MCF 10A (cell line): ENCODE data around the gene RMRP. TPM values are rescaled to one million over a fixed set of nuclear protein-coding genes. Genes with fewer than 3 reads are reported as not detected.

Source experiments
- BruUV-seq: library from RNA; stranded (reverse); fragments of 400-500 nt; replicated peaks from 2 replicates; lab custom pipeline; 2021; lab: Mats Ljungman, UMichigan
- CTCF ChIA-PET: fragments of 300-600 bp; sonication (Branson Sonifier 250); formaldehyde crosslinking; extraction: SDS; loops from one replicate; lab custom pipeline; 2021; ENCODE audit warnings: antibody characterized with exemption, inconsistent platforms; lab: Yijun Ruan, JAX
- POLR2A ChIA-PET: fragments of 300-600, 350-650 bp; sonication (Branson Sonifier 250); formaldehyde crosslinking; extraction: SDS; loops from one replicate; lab custom pipeline; 2020; ENCODE audit warnings: antibody characterized with exemption, inconsistent platforms; lab: Yijun Ruan, JAX
- DNase-seq: peaks from one replicate; pipeline ENCODE4 v3.0.0-alpha.2; 2018; ENCODE audit not compliant: unreplicated experiment
- H3K27ac Mint-ChIP-seq: one replicate; pipeline ENCODE4 v1.8.0; 2022; ENCODE audit warnings: mild to moderate bottlenecking, low read depth, mixed read lengths; ENCODE audit not compliant: unreplicated experiment
- H3K27me3 Mint-ChIP-seq: one replicate; pipeline ENCODE4 v1.8.0; 2022; ENCODE audit warnings: mixed read lengths; ENCODE audit not compliant: insufficient read depth, unreplicated experiment
- H3K36me3 Mint-ChIP-seq: one replicate; pipeline ENCODE4 v1.8.0; 2022; ENCODE audit warnings: mild to moderate bottlenecking, moderate library complexity, mixed read lengths; ENCODE audit not compliant: insufficient read depth, unreplicated experiment
- H3K4me1 Mint-ChIP-seq: one replicate; pipeline ENCODE4 v1.8.0; 2022; ENCODE audit warnings: mixed read lengths; ENCODE audit not compliant: insufficient read depth, unreplicated experiment
- H3K4me3 Mint-ChIP-seq: one replicate; pipeline ENCODE4 v1.8.0; 2022; ENCODE audit warnings: mild to moderate bottlenecking, moderate library complexity, mixed read lengths; ENCODE audit not compliant: unreplicated experiment
- H3K9me3 Mint-ChIP-seq: one replicate; pipeline ENCODE4 v1.8.0; 2022; ENCODE audit warnings: mixed read lengths; ENCODE audit not compliant: unreplicated experiment
- intact Hi-C: fragments of 100-400 bp; cut with micrococcal nuclease; formaldehyde crosslinking; loops from 2 replicates; pipeline ENCODE4 v1.14.1; 2022
- total RNA-seq: library from RNA; stranded (reverse); gene quantifications from 2 replicates; pipeline ENCODE4 v1.2.3, GENCODE V29; 2022
- TF ChIP-seq, protein P1 (sequence below): fragments of 200-600 bp; IDR thresholded peaks from one replicate; pipeline ENCODE4 v1.8.0; 2022; ENCODE audit warnings: antibody characterized with exemption, mild to moderate bottlenecking; ENCODE audit not compliant: unreplicated experiment

RMRP gene
- total RNA-seq, 1 experiment from 2014 or later = 13,245 TPM

DNA sequence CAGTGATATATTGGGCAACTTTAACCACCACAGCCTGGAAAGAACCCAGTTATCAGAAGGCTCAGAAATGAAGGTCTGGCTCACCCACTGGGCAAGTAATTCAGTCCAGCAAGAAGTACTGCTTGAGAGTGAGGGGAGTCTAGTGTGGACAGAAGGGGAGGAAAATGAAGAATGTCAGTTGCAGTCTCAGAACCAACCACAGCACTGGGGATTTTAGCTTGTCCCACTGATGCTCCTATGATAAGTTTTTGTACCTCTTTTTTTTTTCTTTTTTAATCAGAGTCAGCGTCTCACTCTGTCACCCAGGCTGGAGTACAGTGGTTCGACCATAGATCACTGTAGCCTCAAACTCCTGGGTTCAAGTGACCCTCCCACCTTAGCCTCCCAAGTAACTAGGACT lies 30.2 kb downstream of the RMRP start:
- H3K4me3 Mint-ChIP-seq = no peak overlapping the region
- ChIA-PET CTCF (interaction anchor here (0.6 kb wide), 1 partner anchor 20 kb away, joined by 3 read pairs; no protein-coding TSS in a partner anchor), POLR2A (no interaction called here)
- intact Hi-C loops = no loop called here
- H3K4me1 Mint-ChIP-seq = no peaks in the 10 kb centered on the region
- no peaks in the 10 kb centered on the region for H3K9me3 Mint-ChIP-seq
- H3K27ac Mint-ChIP-seq = no peak overlapping the region
- DNase-seq = no peak
- no peaks in the 10 kb centered on the region for H3K27me3 Mint-ChIP-seq
- no peaks in the 10 kb centered on the region for H3K36me3 Mint-ChIP-seq
- BruUV-seq = no TSS peak
- TF ChIP-seq, protein P1, sequence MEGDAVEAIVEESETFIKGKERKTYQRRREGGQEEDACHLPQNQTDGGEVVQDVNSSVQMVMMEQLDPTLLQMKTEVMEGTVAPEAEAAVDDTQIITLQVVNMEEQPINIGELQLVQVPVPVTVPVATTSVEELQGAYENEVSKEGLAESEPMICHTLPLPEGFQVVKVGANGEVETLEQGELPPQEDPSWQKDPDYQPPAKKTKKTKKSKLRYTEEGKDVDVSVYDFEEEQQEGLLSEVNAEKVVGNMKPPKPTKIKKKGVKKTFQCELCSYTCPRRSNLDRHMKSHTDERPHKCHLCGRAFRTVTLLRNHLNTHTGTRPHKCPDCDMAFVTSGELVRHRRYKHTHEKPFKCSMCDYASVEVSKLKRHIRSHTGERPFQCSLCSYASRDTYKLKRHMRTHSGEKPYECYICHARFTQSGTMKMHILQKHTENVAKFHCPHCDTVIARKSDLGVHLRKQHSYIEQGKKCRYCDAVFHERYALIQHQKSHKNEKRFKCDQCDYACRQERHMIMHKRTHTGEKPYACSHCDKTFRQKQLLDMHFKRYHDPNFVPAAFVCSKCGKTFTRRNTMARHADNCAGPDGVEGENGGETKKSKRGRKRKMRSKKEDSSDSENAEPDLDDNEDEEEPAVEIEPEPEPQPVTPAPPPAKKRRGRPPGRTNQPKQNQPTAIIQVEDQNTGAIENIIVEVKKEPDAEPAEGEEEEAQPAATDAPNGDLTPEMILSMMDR = no peak

DNA sequence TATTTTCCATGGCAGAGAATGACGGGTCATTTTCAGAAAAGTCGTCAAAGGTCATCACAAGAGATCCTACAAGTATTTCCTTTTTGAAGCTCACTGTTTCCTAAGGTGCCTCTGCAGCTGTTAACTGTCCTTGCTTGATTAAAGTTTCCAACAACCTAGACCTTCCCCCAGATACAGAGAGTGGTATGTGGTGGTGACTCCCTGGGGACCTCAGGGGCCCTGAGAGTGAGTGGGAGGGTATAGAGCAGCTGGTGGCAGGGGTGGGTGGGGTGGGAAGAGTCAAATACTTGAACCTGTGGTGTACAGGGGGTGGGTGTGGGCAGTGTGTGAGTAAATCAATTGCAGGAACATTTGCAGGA lies 38.0 kb downstream of the RMRP start:
- TF ChIP-seq, protein P1 = no peak
- ChIA-PET CTCF (interaction anchor here (0.6 to 1.3 kb wide), 5 partner anchors 8 to 569 kb away, joined by 3 to 6 read pairs (median 4); no protein-coding TSS in a partner anchor), POLR2A (no interaction called here)
- H3K4me3 Mint-ChIP-seq = no peak overlapping the region
- H3K9me3 Mint-ChIP-seq = no peaks in the 10 kb centered on the region
- H3K27me3 Mint-ChIP-seq = peaks cover 33% of the 10 kb centered on the region
- no TSS peak for BruUV-seq
- H3K27ac Mint-ChIP-seq = no peak overlapping the region
- H3K4me1 Mint-ChIP-seq = no peaks in the 10 kb centered on the region
- H3K36me3 Mint-ChIP-seq = no peaks in the 10 kb centered on the region
- intact Hi-C loops = no loop called here
- no peak for DNase-seq

DNA sequence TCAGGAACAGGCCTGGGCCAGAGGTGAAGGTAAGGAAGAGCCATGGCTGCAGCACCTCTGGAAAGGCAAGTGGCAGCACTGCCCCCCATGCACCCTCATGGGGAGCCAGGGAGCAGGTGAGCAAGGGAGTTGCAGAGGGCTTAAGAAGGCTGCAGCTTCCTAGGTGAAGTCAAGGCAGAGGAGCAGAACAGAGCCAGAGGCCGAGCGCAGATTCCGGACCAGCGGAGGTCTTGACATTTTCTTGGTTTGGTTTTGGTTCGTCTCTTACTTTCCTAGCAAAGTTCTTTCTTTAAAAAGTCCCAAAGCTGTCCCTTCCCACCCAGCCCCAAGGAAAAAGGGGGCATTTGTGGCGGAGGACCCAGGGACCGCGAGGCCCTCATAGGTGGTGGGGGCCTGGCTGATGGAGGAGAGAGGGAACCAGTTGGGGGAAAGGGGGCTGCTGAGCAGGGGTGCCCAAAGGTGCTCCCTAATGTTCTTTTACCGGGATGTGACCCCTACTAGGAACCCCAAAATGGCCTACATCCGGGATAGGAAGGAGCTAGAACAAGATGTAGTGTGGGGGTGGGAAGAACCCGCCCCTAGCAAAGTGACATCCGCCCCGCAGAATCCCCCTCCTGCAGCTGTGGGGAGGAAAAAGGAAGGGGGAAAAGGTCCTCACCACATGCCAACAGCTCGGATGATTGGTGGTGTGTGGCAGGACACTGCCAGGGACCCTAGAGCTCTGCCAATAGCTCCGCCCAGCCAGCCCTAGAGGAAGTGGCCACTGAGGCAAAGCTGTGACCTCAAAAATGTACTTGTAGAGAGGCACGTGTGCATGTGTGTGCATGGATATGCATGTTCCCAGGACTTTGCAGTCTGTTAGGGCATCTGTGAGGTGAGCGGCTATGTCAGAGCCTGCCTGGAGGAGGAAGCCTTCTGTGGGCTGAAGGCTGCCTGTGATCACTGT lies 38.7 kb downstream of the RMRP start:
- Mint-ChIP-seq H3K4me1 (no peaks in the 10 kb centered on the region), H3K27me3 (peaks cover 40% of the 10 kb centered on the region), H3K27ac (no peak overlapping the region), H3K4me3 (no peak overlapping the region), H3K9me3 (no peaks in the 10 kb centered on the region), H3K36me3 (no peaks in the 10 kb centered on the region)
- DNase-seq = no peak
- ChIA-PET CTCF (interaction anchor here (0.8 to 1.0 kb wide), 2 partner anchors 8 to 28 kb away, joined by 4 to 5 read pairs; no protein-coding TSS in a partner anchor), POLR2A (no interaction called here)
- intact Hi-C loops = no loop called here
- no TSS peak for BruUV-seq
- TF ChIP-seq, protein P1 = no peak

DNA sequence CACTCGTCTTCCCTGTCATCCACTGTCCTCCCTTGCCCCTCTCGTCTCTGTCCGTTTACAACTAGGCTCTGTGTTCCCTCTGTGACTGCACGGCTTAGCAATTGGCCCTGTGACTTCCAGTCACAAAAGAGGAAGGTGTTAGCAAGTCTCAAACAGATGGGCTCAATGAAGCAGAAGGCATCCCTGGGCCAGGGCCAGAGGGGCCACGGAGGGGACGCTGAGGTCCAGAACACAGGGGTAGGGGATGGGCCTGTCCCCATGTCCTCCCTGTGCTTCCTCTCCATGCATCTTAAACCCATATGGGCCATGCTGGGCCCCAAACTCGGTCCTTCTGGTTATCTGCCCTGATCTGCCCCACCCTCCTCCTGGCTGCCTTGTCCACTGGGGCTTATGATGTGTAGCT lies 39.5 kb downstream of the RMRP start, which contains the start of gene CD72:
Gene CD72 (minus strand): TSS at position 89 of the 403 bp plus-strand sequence. CDS start 110 bp downstream, outside the sequence.
- ChIA-PET POLR2A (no interaction called here), CTCF (no interaction called here)
- no peak for DNase-seq
- Mint-ChIP-seq H3K27ac (no peak within 1 kb of the TSS), H3K4me1 (no peaks in the 10 kb centered on the region), H3K27me3 (peaks cover 48% of the 10 kb centered on the region), H3K36me3 (no peaks in the 10 kb centered on the region), H3K9me3 (no peaks in the 10 kb centered on the region), H3K4me3 (no peak within 1 kb of the TSS)
- TF ChIP-seq, protein P1 = no peak
- no TSS peak for BruUV-seq
- intact Hi-C loops = no loop called here
